GM18520 (cell line): Measurements from ENCODE around the gene PALD1.
"Not testable (repeated sequence)": the region's sequence is repeated elsewhere in the genome, so short reads cannot be mapped to it uniquely, and the experiment has no call there.

Source experiments
- ATAC-seq: cut with Tn5 transposase; IDR thresholded peaks from one replicate; pipeline ENCODE4 v1.9.1; 2021; ENCODE audit not compliant: unreplicated experiment

The PALD1 gene

GRCh38 chr10:70568781-70569495, 90.4 kb downstream of the PALD1 start:
- no peak for ATAC-seq

DNA sequence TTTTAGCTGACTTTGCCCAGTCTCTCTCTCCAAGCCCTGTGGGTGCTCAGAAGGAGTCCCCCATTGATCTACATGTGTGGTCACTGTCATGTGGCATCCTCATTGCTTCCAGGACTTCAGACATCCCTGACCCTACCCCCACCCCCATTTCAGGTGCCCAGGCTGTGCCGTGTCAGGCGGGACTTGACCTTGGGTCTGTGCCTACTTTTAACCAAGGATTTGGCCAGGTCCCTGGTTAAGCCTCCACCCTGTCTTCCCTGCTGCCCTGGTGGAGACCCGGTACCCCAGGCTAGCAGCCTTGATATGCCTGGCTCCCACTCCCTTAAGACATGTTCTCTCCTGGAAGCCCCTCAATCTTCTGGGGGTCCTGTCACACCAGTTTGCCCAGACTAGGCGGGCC, 92.7 kb downstream of the PALD1 start:
- no peak for ATAC-seq

- no peak for ATAC-seq
These were observed 93.3 kb downstream of the PALD1 start for GRCh38 chr10:70571636-70572439.

- no peak for ATAC-seq
These were observed 95.3 kb downstream of the PALD1 start for GRCh38 chr10:70573599-70574506.

- ATAC-seq, result no peak
These were observed 96.9 kb downstream of the PALD1 start for GRCh38 chr10:70575486-70575873.

- peak; percentile 41 for ATAC-seq
These were observed 97.6 kb downstream of the PALD1 start for GRCh38 chr10:70575874-70576802.

GRCh38 chr10:70576803-70577517, 98.4 kb downstream of the PALD1 start:
- ATAC-seq, result peak; percentile 10

- ATAC-seq, result peak; percentile 31
These were observed 99.9 kb downstream of the PALD1 start for GRCh38 chr10:70578371-70578947.

- no peak for ATAC-seq
These were observed 100.9 kb downstream of the PALD1 start for GRCh38 chr10:70579234-70580002.

DNA sequence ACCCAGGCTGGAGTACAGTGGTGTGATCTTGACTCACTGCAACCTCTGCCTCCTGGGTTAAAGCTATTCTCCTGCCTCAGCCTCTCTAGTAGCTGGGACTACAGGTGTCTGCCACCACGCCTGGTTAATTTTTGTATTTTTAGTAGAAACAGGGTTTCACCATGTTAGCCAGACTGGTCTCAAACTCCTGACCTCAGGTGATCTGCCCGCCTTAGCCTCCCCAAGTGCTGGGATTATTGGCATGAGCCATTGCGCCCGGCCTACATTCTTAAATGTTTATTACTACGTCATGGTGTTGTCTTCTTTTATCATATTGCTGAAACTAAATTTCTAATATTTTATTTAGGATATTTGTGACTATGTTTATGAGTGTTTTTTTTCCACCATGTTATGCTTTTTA, 102.6 kb downstream of the PALD1 start:
- ATAC-seq, result not testable (repeated sequence)

GRCh38 chr10:70582793-70583668, 104.5 kb downstream of the PALD1 start:
- no peak for ATAC-seq

DNA sequence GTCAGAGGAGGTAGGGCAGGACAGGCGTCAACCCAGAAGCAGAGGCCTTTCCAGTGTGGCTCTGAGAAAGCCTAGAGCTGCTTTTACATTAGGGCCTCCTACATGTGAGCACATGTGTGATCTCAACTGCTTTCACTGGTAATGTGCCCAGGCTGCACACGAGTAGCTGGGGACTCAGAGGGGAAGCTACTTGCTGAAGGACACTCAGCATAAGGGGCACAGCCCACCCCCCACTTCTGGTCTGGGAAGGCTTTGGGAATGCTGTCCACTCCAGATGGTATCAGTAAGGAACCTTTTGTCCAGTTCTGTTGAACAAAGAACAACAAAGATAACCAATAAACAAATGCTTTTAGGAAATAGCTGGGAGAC, 105.1 kb downstream of the PALD1 start:
- ATAC-seq, result no peak

GRCh38 chr10:70584366-70584765, 105.8 kb downstream of the PALD1 start:
- ATAC-seq, result no peak

GRCh38 chr10:70584909-70585544, 106.5 kb downstream of the PALD1 start:
- no peak for ATAC-seq

DNA sequence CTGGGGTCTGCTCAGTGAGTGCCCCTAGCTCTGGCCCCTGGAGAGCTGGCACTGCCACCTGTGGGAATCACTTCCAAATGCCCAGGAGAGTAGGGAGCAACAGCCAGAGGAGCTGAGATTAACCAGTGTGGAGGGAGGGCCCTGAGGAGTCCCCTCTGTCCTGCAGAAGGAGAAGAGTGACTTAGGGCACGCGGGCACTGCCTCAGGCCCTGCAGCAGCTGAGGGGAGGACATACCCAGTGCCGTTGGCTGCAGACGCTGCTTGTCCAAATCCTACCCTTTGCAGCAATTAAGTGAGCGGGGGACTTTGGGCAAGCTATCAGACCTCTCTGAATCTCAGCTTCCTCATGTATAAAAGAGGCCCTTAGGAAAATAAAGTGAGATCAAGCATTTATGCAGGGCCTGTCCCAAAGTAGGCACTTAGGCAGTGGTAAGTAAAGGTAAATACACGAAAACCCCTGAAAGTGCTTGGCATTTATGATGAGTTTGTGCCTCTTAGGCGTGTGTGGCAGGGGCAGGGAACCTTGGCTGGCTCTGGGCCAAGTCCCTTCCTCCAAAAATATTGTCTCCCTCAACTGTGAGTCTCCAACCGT, 107.1 kb downstream of the PALD1 start:
- no peak for ATAC-seq

GRCh38 chr10:70586348-70586930, 107.9 kb downstream of the PALD1 start:
- ATAC-seq, result no peak
